Fibroblast of the aortic adventitia (primary cell): ENCODE measurements around the gene HECTD4. TPM values are rescaled to one million over a fixed set of nuclear protein-coding genes. Genes with fewer than 3 reads are reported as not detected.
"Not testable (repeated sequence)": the region's sequence is repeated elsewhere in the genome, so short reads cannot be mapped to it uniquely, and the experiment has no call there.

Experiments
- DNase-seq: peaks from one replicate; pipeline ENCODE4 v3.0.0-alpha.2; 2010; ENCODE audit warnings: low read depth
- H3K4me3 ChIP-seq: 2 replicates; pipeline ENCODE4 v1.5.1; 2011; ENCODE audit warnings: low read depth, mild to moderate bottlenecking, control low read depth, low read length, moderate library complexity
- CTCF ChIP-seq: IDR thresholded peaks from 2 replicates; pipeline ENCODE4 v1.5.1; 2011; ENCODE audit warnings: mild to moderate bottlenecking, low read length, control low read depth, inconsistent platforms; ENCODE audit not compliant: insufficient read depth
- total RNA-seq: library from RNA; depleted of rRNA; stranded (reverse); fragments of >200 nt; gene quantifications from 2 replicates; pipeline ENCODE4 v1.2.3, GENCODE V29; 2012; ENCODE audit warnings: low replicate concordance

HECTD4 gene
- total RNA-seq, 1 donor, result 22.1 TPM

DNA sequence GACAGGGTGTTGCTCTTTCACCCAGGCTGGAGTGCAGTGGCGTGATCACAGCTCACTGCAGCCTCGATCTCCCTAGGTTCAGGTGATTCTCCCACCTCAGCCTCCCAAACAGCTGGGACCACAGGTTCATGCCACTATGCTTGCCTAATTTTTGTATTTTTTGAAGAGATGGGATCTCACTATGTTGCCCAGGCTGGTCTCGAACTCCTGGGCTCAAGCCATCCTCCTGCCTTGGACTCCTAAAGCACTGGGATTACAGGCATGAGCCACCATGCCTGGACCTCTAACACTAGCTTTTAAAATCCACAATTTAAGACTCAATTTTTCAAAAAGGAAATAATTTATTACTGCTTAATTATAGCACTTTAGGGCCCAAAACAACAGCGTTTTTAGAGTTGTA, 149.0 kb downstream of the HECTD4 start:
- no peak for DNase-seq
- no peak overlapping the region for H3K4me3 ChIP-seq
- TF ChIP-seq CTCF, result no peak

- DNase-seq, result no peak
- TF ChIP-seq CTCF, result no peak
- H3K4me3 ChIP-seq, result no peak overlapping the region
These were observed 152.1 kb downstream of the HECTD4 start for GRCh38 chr12:112230136-112230535.

DNA sequence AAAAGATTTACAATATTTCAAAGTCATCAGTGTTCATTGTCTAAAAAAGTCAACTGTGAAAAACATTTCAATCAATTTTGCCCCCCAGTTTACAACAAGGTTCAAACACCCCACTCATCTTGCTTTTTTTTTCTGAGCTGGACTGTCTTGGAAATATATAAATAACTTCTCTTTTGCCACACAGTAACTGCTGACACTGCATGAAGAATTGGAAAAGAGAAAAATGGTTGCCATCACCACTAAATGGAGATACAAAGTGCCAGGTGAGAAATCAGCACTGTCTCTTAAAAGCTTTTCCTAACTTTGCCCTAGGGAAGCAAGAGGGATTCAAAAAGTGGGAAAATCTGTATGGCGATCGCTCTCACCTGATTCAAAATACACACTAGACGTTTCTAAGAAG, 155.5 kb downstream of the HECTD4 start:
- TF ChIP-seq CTCF, result no peak
- H3K4me3 ChIP-seq, result no peak overlapping the region
- DNase-seq, result no peak

GRCh38 chr12:112220628-112221027, 161.6 kb downstream of the HECTD4 start:
- H3K4me3 ChIP-seq, DNase-seq: not testable (repeated sequence)

GRCh38 chr12:112219195-112219594, 163.0 kb downstream of the HECTD4 start:
- H3K4me3 ChIP-seq, result no peak overlapping the region
- DNase-seq, result no peak
- TF ChIP-seq CTCF, result no peak

GRCh38 chr12:112218150-112218549, 164.1 kb downstream of the HECTD4 start:
- DNase-seq, result peak; percentile 20

DNA sequence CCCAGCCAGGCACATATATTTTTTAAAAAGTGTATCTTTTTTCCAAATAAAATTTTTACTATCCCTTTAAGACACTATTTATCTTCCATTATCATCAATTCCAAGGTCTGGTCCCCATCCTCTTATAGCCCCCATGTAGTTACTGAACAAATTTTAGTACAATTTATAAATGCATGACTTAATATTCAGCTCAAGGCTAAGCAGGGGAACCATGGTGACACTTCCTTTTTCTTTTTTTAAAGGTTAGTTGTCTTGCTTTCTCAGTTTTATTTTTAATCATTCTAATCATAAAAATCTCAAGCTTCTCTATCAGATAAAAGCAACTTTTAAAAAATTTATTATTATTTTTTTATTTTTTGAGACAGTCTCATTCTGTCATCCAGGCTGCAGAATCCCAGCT, 164.6 kb downstream of the HECTD4 start:
- H3K4me3 ChIP-seq, result no peak overlapping the region
- TF ChIP-seq CTCF, result no peak
- DNase-seq, result no peak

More at GRCh38 chr12:112218150-112218549, 164.1 kb downstream of the HECTD4 start:
- no peak for TF ChIP-seq CTCF
- no peak overlapping the region for H3K4me3 ChIP-seq
